CD8-positive, alpha-beta memory T cell (primary cell): ENCODE measurements around the gene KIZ. TPM values are rescaled to one million over a fixed set of nuclear protein-coding genes. Genes with fewer than 3 reads are reported as not detected.

Experiments
- CTCF ChIA-PET: fragments of 350-600 bp; sonication (Branson Sonifier 250); formaldehyde crosslinking; loops from one replicate; lab custom pipeline; 2021; ENCODE audit warnings: antibody characterized with exemption; lab: Charles Lee
- POLR2A ChIA-PET: fragments of 350-600 bp; sonication (Branson Sonifier 250); formaldehyde crosslinking; loops from one replicate; lab custom pipeline; 2021; ENCODE audit warnings: antibody characterized with exemption; lab: Charles Lee
- DNase-seq, 5 donors: peaks; one replicate each; pipeline versions ENCODE4 v3.0.0 to v3.0.0-alpha.2; 2020 to 2022; ENCODE audit warnings: mixed read lengths in 1 of 5
- H3K27ac ChIP-seq: one replicate; pipeline ENCODE4 v1.7.0; 2013; ENCODE audit warnings: low read depth, mild to moderate bottlenecking, low read length, moderate library complexity
- H3K27me3 ChIP-seq: 2 replicates; pipeline ENCODE4 v1.7.0; 2013; ENCODE audit warnings: low read length, mild to moderate bottlenecking; ENCODE audit not compliant: insufficient read depth, poor library complexity, severe bottlenecking
- H3K36me3 ChIP-seq: 2 replicates; pipeline ENCODE4 v1.7.0; 2013; ENCODE audit warnings: mild to moderate bottlenecking, low read length, moderate library complexity; ENCODE audit not compliant: insufficient read depth
- H3K4me1 ChIP-seq: 2 replicates; pipeline ENCODE4 v1.7.0; 2013; ENCODE audit warnings: mild to moderate bottlenecking, low read length, moderate library complexity; ENCODE audit not compliant: insufficient read depth
- H3K4me3 ChIP-seq: 2 replicates; pipeline ENCODE4 v1.7.0; 2013; ENCODE audit warnings: mild to moderate bottlenecking, low read length
- H3K9me3 ChIP-seq: 2 replicates; pipeline ENCODE4 v1.7.0; 2013; ENCODE audit warnings: mild to moderate bottlenecking, low read length
- H3K27ac Mint-ChIP-seq, 8 donors: one replicate each; pipeline ENCODE4 v1.8.0; 2020 to 2021; ENCODE audit warnings: mixed read lengths in 8 of 8, mild to moderate bottlenecking in 6 of 8, inconsistent platforms in 3 of 8, moderate library complexity in 3 of 8
- H3K27me3 Mint-ChIP-seq, 2 donors: one replicate each; pipeline ENCODE4 v1.8.0; 2020 to 2021; ENCODE audit warnings: mixed read lengths in 2 of 2, mild to moderate bottlenecking in 1 of 2, moderate library complexity in 1 of 2
- H3K36me3 Mint-ChIP-seq, 3 donors: one replicate each; pipeline ENCODE4 v1.8.0; 2020 to 2021; ENCODE audit warnings: mixed read lengths in 3 of 3, inconsistent platforms in 1 of 3, mild to moderate bottlenecking in 1 of 3
- H3K4me1 Mint-ChIP-seq, 3 donors: one replicate each; pipeline ENCODE4 v1.8.0; 2020 to 2021; ENCODE audit warnings: mixed read lengths in 3 of 3, inconsistent platforms in 1 of 3, mild to moderate bottlenecking in 1 of 3
- H3K4me3 Mint-ChIP-seq, 7 donors: one replicate each; pipeline ENCODE4 v1.8.0; 2020 to 2021; ENCODE audit warnings: mixed read lengths in 7 of 7, mild to moderate bottlenecking in 6 of 7, moderate library complexity in 4 of 7, inconsistent platforms in 2 of 7
- H3K9me3 Mint-ChIP-seq, 5 donors: one replicate each; pipeline ENCODE4 v1.8.0; 2020 to 2022; ENCODE audit warnings: mixed read lengths in 5 of 5, mild to moderate bottlenecking in 3 of 5, moderate library complexity in 2 of 5, inconsistent platforms in 1 of 5
- polyA plus RNA-seq: library from polyadenylated mRNA; unstranded; fragments of 300-500 nt; fragmentation: Illumina TruSeq; gene quantifications from one replicate; pipeline ENCODE4 v1.2.3, GENCODE V29; 2021
- total RNA-seq, 2 experiments: library from RNA; stranded (reverse); gene quantifications; one replicate each; pipeline ENCODE4 v1.2.3, GENCODE V29; 2021

The KIZ gene, protein sequence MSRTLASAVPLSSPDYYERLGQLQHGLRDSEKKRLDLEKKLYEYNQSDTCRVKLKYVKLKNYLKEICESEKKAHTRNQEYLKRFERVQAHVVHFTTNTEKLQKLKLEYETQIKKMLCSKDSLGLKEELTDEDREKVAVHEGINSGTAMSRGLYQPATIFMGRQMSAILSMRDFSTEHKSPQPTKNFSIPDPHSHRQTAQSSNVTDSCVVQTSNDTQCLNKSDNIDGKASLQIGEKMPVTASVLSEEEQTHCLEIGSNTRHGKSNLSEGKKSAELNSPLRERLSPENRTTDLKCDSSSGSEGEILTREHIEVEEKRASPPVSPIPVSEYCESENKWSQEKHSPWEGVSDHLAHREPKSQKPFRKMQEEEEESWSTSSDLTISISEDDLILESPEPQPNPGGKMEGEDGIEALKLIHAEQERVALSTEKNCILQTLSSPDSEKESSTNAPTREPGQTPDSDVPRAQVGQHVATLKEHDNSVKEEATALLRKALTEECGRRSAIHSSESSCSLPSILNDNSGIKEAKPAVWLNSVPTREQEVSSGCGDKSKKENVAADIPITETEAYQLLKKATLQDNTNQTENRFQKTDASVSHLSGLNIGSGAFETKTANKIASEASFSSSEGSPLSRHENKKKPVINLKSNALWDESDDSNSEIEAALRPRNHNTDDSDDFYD
- total RNA-seq, result 10 to 100 TPM in 1 of 2 experiments, 1 to 10 TPM in 1; 9.7 to 13.3 TPM
- polyA plus RNA-seq, result 20.5 TPM

DNA sequence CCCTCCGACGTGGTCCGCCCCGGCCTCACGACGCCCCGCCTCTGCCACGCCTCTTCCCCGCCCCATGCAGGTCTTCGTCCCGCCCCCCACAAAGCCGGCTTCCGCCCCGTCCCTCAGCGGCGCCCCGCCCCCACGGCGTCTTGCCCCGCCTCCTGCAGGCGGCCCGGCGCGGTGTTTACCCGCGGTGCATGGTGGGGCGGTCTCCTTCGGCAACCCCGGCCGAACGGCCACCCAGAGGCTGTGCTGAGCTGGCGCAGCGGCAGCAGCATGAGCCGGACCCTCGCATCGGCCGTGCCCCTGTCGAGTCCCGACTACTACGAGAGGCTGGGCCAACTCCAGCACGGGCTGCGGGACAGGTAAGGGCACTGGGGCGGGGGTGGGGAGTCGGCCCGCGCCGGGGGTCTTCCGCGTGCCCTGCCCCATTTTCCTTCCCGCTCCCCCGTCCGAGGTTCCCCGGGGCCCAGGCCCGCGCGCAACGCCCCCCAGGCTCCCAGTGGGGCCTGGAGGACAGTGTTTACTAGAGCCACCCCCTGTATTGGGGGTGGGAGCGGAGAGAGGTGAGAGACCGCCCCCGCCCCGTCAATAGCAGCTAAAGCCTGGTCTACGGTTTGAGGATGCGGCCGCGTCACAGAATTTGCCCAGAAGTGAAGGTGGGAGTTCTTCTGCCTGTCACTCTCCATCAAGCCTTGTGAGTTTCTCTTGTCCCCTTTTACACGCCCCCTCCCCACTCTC is at the start of gene KIZ:
Gene KIZ, plus strand, starts transcription at position 234 of the 732 bp plus-strand sequence. Its CDS starts 34 bp downstream, at position 268.
- H3K27me3 ChIP-seq, result no peaks in the 10 kb centered on the region
- Mint-ChIP-seq H3K27me3 (peaks cover 8 to 9% of the 10 kb centered on the region in 2 donors), H3K9me3 (no peaks in the 10 kb centered on the region), H3K36me3 (peaks cover 0 to 12% (median 0%) of the 10 kb centered on the region in 3 donors), H3K27ac (peak within 1 kb of the TSS; percentile 11 to 98 (median 92)), H3K4me1 (peaks cover 33 to 41% (median 35%) of the 10 kb centered on the region in 3 donors), H3K4me3 (peak within 1 kb of the TSS; percentile 82 to 98 (median 93))
- no peaks in the 10 kb centered on the region for H3K9me3 ChIP-seq
- H3K36me3 ChIP-seq, result no peaks in the 10 kb centered on the region
- peak within 1 kb of the TSS; percentile 63 for H3K27ac ChIP-seq
- POLR2A ChIA-PET, result interaction anchor here (0.8 to 2.2 kb wide), 4 partner anchors 22 to 26 kb away, joined by 4 to 7 read pairs (median 6); no protein-coding TSS in a partner anchor
- H3K4me1 ChIP-seq, result peaks cover 17% of the 10 kb centered on the region
- peak within 1 kb of the TSS; percentile 84 for H3K4me3 ChIP-seq
- DNase-seq, result peak; percentile 96 to 98 (median 97)
- CTCF ChIA-PET, result interaction anchor here (1.0 to 2.2 kb wide), 5 partner anchors 9 to 379 kb away, joined by 3 to 9 read pairs (median 4); no protein-coding TSS in a partner anchor

DNA sequence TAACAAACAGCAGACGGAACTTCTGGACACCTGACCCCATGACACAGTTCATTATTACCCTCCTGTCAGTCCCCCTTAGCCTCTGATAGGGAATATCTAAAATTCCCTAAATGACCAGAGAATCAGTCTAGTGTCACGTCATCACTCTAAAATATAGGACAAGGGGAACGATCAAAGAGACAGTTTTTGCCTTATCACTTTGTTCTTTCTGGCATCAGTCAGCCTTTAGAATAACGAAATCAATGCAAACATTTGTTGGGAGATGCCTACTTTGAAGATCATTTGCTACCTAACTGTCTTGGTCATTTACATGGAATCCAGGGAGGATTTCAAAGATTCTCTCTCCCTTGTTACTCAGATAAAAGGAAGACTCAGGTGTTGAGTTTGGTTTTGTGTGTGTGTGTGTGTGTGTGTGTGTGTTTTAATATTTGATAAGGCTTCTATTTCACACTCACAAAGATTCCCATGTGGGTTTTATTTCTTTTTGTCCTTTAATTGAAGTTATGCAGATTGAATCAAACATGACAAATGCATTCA is 48.0 kb upstream of the KIZ start:
- no peak overlapping the region for H3K4me3 Mint-ChIP-seq
- H3K9me3 Mint-ChIP-seq, result no peaks in the 10 kb centered on the region
- no peak overlapping the region for H3K27ac ChIP-seq
- peaks cover 17 to 58% of the 10 kb centered on the region in 2 donors for H3K27me3 Mint-ChIP-seq
- DNase-seq, result no peak
- CTCF ChIA-PET, result no interaction called here
- H3K27ac Mint-ChIP-seq, result no peak overlapping the region
- POLR2A ChIA-PET, result no interaction called here
- H3K9me3 ChIP-seq, result no peaks in the 10 kb centered on the region
- H3K36me3 Mint-ChIP-seq, result no peaks in the 10 kb centered on the region
- no peaks in the 10 kb centered on the region for H3K36me3 ChIP-seq
- peaks cover 11% of the 10 kb centered on the region for H3K27me3 ChIP-seq
- peaks cover 0 to 2% (median 0%) of the 10 kb centered on the region in 3 donors for H3K4me1 Mint-ChIP-seq
- H3K4me3 ChIP-seq, result no peak overlapping the region
- no peaks in the 10 kb centered on the region for H3K4me1 ChIP-seq

- no peak overlapping the region for H3K27ac ChIP-seq
- no peaks in the 10 kb centered on the region for H3K9me3 ChIP-seq
- no peak overlapping the region for H3K4me3 Mint-ChIP-seq
- H3K27me3 Mint-ChIP-seq, result peaks cover 16 to 62% of the 10 kb centered on the region in 2 donors
- H3K4me3 ChIP-seq, result no peak overlapping the region
- no peaks in the 10 kb centered on the region for H3K36me3 Mint-ChIP-seq
- no peaks in the 10 kb centered on the region for H3K4me1 ChIP-seq
- no peak for DNase-seq
- H3K36me3 ChIP-seq, result no peaks in the 10 kb centered on the region
- POLR2A ChIA-PET, result no interaction called here
- H3K9me3 Mint-ChIP-seq, result peaks cover 0 to 2% (median 0%) of the 10 kb centered on the region in 5 donors
- peaks cover 5% of the 10 kb centered on the region for H3K27me3 ChIP-seq
- H3K27ac Mint-ChIP-seq, result peak overlapping the region in 1 of 8 donors; percentile 68
- H3K4me1 Mint-ChIP-seq, result no peaks in the 10 kb centered on the region
- CTCF ChIA-PET, result no interaction called here
Measured at GRCh38 chr20:21082584-21082983, 43.3 kb upstream of the KIZ start.

DNA sequence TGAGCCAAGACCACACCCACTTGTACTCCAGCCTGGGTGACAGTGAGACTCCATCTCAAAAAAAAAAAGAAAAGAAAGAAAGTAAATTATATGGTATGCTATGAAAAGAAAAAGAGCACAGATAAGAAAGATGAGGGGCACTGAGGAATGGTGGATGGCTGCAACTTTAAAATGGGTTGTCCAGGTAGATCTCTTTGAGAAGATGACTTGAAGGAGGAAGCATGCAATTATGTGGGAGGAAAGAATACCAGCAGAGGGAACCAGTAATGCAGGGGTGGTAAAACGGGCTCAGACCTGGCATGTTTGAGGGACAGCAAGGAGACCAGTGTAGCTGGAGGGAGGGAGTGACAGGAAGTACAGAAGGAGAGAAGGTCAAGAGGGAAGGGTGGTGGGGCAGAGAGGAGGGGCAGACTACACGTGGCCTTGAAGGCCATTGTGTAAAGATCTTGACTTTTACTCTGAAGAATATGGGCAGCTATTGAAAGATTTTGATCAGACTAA is 42.0 kb upstream of the KIZ start:
- Mint-ChIP-seq H3K36me3 (no peaks in the 10 kb centered on the region), H3K4me1 (no peaks in the 10 kb centered on the region), H3K4me3 (peak overlapping the region in 1 of 7 donors; percentile 5), H3K9me3 (peaks cover 0 to 2% (median 0%) of the 10 kb centered on the region in 5 donors), H3K27me3 (peaks cover 14 to 62% of the 10 kb centered on the region in 2 donors), H3K27ac (peak overlapping the region in 1 of 8 donors; percentile 8)
- H3K4me1 ChIP-seq, result no peaks in the 10 kb centered on the region
- ChIA-PET CTCF (no interaction called here), POLR2A (no interaction called here)
- H3K4me3 ChIP-seq, result no peak overlapping the region
- no peaks in the 10 kb centered on the region for H3K36me3 ChIP-seq
- DNase-seq, result no peak
- H3K9me3 ChIP-seq, result no peaks in the 10 kb centered on the region
- no peak overlapping the region for H3K27ac ChIP-seq
- H3K27me3 ChIP-seq, result peaks cover 4% of the 10 kb centered on the region

DNA sequence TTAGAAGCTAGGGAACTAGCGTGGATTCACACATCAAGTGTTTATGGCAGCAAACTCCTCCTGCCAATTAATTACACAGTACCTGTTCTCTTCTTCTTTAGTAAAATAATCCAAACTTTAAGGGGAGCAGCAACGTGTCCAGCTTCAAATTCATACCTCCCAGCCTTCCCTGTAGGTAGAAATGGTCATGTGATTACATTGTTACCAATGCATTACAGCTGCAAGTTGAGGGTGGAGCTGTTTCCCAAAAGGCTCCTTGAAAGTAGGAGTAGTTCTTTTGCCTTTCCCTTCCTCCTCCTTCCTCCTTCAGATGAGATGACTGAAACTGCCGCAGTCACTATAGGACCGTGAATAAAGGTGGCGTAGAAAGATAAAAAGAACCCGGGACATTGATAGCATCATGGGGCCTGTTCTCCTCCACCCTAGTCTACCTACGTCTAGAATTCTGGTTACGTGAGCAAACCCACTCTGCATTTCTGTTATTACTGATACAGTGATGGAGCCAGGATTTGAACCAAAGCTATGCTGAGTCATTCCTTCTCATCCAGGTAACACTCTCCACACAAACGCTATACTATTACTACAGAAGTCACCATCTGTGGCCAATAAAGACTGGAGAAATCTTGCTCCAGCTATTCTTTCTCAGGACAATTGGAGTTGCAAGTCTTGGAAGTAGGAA is 37.9 kb upstream of the KIZ start:
- no peak overlapping the region for H3K27ac ChIP-seq
- H3K4me1 Mint-ChIP-seq, result no peaks in the 10 kb centered on the region
- H3K27me3 Mint-ChIP-seq, result peaks cover 39 to 71% of the 10 kb centered on the region in 2 donors
- H3K4me1 ChIP-seq, result no peaks in the 10 kb centered on the region
- H3K27ac Mint-ChIP-seq, result no peak overlapping the region
- ChIA-PET CTCF (no interaction called here), POLR2A (no interaction called here)
- no peak overlapping the region for H3K4me3 Mint-ChIP-seq
- H3K9me3 ChIP-seq, result no peaks in the 10 kb centered on the region
- H3K4me3 ChIP-seq, result no peak overlapping the region
- no peaks in the 10 kb centered on the region for H3K36me3 ChIP-seq
- H3K36me3 Mint-ChIP-seq, result no peaks in the 10 kb centered on the region
- no peak for DNase-seq
- peaks cover 0 to 2% (median 0%) of the 10 kb centered on the region in 5 donors for H3K9me3 Mint-ChIP-seq
- peaks cover 20% of the 10 kb centered on the region for H3K27me3 ChIP-seq

- ChIA-PET POLR2A (no interaction called here), CTCF (no interaction called here)
Measured at GRCh38 chr20:21089391-21089790, 36.5 kb upstream of the KIZ start.

GRCh38 chr20:21090111-21090618 is 35.7 kb upstream of the KIZ start:
- ChIA-PET POLR2A (no interaction called here), CTCF (no interaction called here)
- no peak overlapping the region for H3K4me3 ChIP-seq
- no peaks in the 10 kb centered on the region for H3K36me3 Mint-ChIP-seq
- peaks cover 0 to 2% (median 0%) of the 10 kb centered on the region in 5 donors for H3K9me3 Mint-ChIP-seq
- no peak overlapping the region for H3K27ac ChIP-seq
- no peak for DNase-seq
- no peaks in the 10 kb centered on the region for H3K4me1 ChIP-seq
- peaks cover 42 to 75% of the 10 kb centered on the region in 2 donors for H3K27me3 Mint-ChIP-seq
- H3K27ac Mint-ChIP-seq, result peak overlapping the region in 1 of 8 donors; percentile 48
- peaks cover 20% of the 10 kb centered on the region for H3K27me3 ChIP-seq
- no peaks in the 10 kb centered on the region for H3K9me3 ChIP-seq
- H3K4me3 Mint-ChIP-seq, result no peak overlapping the region
- H3K4me1 Mint-ChIP-seq, result no peaks in the 10 kb centered on the region
- H3K36me3 ChIP-seq, result no peaks in the 10 kb centered on the region

More at GRCh38 chr20:21089391-21089790, 36.5 kb upstream of the KIZ start:
- Histone ChIP-seq H3K36me3 (no peaks in the 10 kb centered on the region), H3K27ac (no peak overlapping the region), H3K4me1 (no peaks in the 10 kb centered on the region), H3K27me3 (peaks cover 20% of the 10 kb centered on the region), H3K4me3 (no peak overlapping the region), H3K9me3 (no peaks in the 10 kb centered on the region)
- Mint-ChIP-seq H3K27me3 (peaks cover 41 to 77% of the 10 kb centered on the region in 2 donors), H3K4me3 (no peak overlapping the region), H3K36me3 (no peaks in the 10 kb centered on the region), H3K9me3 (peaks cover 0 to 2% (median 0%) of the 10 kb centered on the region in 5 donors), H3K27ac (no peak overlapping the region), H3K4me1 (no peaks in the 10 kb centered on the region)
- DNase-seq, result no peak
